ENCODE data around the gene CNTN1.

Gene CNTN1

GRCh38 chr12:40959041-40959440, 266.8 kb downstream of the CNTN1 start:
- TF ChIP-seq CTCF (IDR thresholded peaks at IDR 0.05; ENCODE audit: control insufficient read depth, extremely low read depth, insufficient read depth), result no peak
- DNase-seq (ENCODE audit: low read depth), result no peak
- H3K4me3 ChIP-seq (ENCODE audit: low read depth, low read length), result no peak overlapping the region

- H3K4me3 ChIP-seq (ENCODE audit: low read depth, low read length), result no peak overlapping the region
- TF ChIP-seq CTCF (IDR thresholded peaks at IDR 0.05; ENCODE audit: control insufficient read depth, extremely low read depth, insufficient read depth), result no peak
- no peak for DNase-seq (ENCODE audit: low read depth)
Measured at GRCh38 chr12:40963751-40964150, 271.5 kb downstream of the CNTN1 start.

GRCh38 chr12:40969796-40970195, 277.6 kb downstream of the CNTN1 start:
- DNase-seq (ENCODE audit: low read depth), result no peak
- no peak for TF ChIP-seq CTCF (IDR thresholded peaks at IDR 0.05; ENCODE audit: control insufficient read depth, extremely low read depth, insufficient read depth)
- H3K4me3 ChIP-seq (ENCODE audit: low read depth, low read length), result no peak overlapping the region

- DNase-seq (ENCODE audit: low read depth), result peak; percentile 23
- TF ChIP-seq CTCF (IDR thresholded peaks at IDR 0.05; ENCODE audit: control insufficient read depth, extremely low read depth, insufficient read depth), result peak; percentile 59
- H3K4me3 ChIP-seq (ENCODE audit: low read depth, low read length), result no peak overlapping the region
Measured at GRCh38 chr12:40970320-40970907, 278.2 kb downstream of the CNTN1 start.

- no peak for DNase-seq (ENCODE audit: low read depth)
- H3K4me3 ChIP-seq (ENCODE audit: low read depth, low read length), result no peak overlapping the region
- TF ChIP-seq CTCF (IDR thresholded peaks at IDR 0.05; ENCODE audit: control insufficient read depth, extremely low read depth, insufficient read depth), result no peak
Measured at GRCh38 chr12:40971911-40972310, 279.7 kb downstream of the CNTN1 start.

GRCh38 chr12:40976546-40976945, 284.3 kb downstream of the CNTN1 start:
- no peak for DNase-seq (ENCODE audit: low read depth)
- TF ChIP-seq CTCF (IDR thresholded peaks at IDR 0.05; ENCODE audit: control insufficient read depth, extremely low read depth, insufficient read depth), result no peak
- no peak overlapping the region for H3K4me3 ChIP-seq (ENCODE audit: low read depth, low read length)

- DNase-seq (ENCODE audit: low read depth), result no peak
- no peak for TF ChIP-seq CTCF (IDR thresholded peaks at IDR 0.05; ENCODE audit: control insufficient read depth, extremely low read depth, insufficient read depth)
- no peak overlapping the region for H3K4me3 ChIP-seq (ENCODE audit: low read depth, low read length)
Measured at GRCh38 chr12:40980427-40980961, 288.3 kb downstream of the CNTN1 start.
